Adrenal gland (tissue), 12 donors: ENCODE measurements around the gene HSPA4L. TPM values are rescaled to one million over a fixed set of nuclear protein-coding genes. Genes with fewer than 3 reads are reported as not detected.

Experiments used
- DNase-seq, 7 donors: peaks; one replicate each; pipeline ENCODE4 v3.0.0-alpha.2; 2019 to 2020
- H3K27ac ChIP-seq, 5 donors: fragments of 200-600 bp; sonication (generic) in 4 of 5; 1 replicate in 3 of 5; 2 replicates in 2 of 5; pipeline versions ENCODE4 v1.5.1 to v1.8.0; 2016 to 2020; ENCODE audit warnings: mild to moderate bottlenecking in 1 of 5
- H3K27me3 ChIP-seq: fragments of 200-600 bp; 2 replicates; pipeline ENCODE4 v1.8.0; 2021
- H3K36me3 ChIP-seq, 2 donors: fragments of 200-600 bp; replicated peaks in 1 of 2; 1 replicate in 1 of 2; 2 replicates in 1 of 2; pipeline versions ENCODE4 v1.5.1 to v1.8.0; 2018 to 2022
- H3K4me1 ChIP-seq, 2 donors: fragments of 200-600 bp; replicated peaks in 1 of 2; 1 replicate in 1 of 2; 2 replicates in 1 of 2; pipeline versions ENCODE4 v1.5.1 to v1.8.0; 2018 to 2021
- H3K4me3 ChIP-seq, 4 donors: fragments of 200-600 bp; sonication (generic) in 3 of 4; one replicate each; pipeline ENCODE4 v1.5.1; 2016 to 2018
- H3K9me3 ChIP-seq, 3 donors: fragments of 200-600 bp; sonication (generic) in 1 of 3; replicated peaks in 1 of 3; 1 replicate in 2 of 3; 2 replicates in 1 of 3; pipeline versions ENCODE4 v1.5.1 to v1.8.0; 2016 to 2021
- POLR2A ChIP-seq, 2 donors: fragments of 450-650 bp; IDR thresholded peaks; one replicate each; pipeline ENCODE4 v1.6.1; 2017; ENCODE audit warnings: antibody characterized with exemption in 2 of 2, mild to moderate bottlenecking in 2 of 2, moderate library complexity in 1 of 2
- WGBS, 4 donors: extraction: QIAGEN DNeasy Blood & Tissue Kit in 2 of 4; methylation state at CpG; one replicate each; pipeline versions ENCODE4 v1.1.5 to v1.1.7; 2013 to 2017; 5-methylcytosine and 5-hydroxymethylcytosine counted together
- intact Hi-C, 2 donors: fragments of 100-400 bp; cut with DNase I; formaldehyde crosslinking; loops; one replicate each; pipeline versions ENCODE4 v1.14.1 to v1.15.0; 2022 to 2023
- polyA plus RNA-seq, 3 donors: library from polyadenylated mRNA; stranded (reverse); fragments of 200-250 nt in 2 of 3; fragments of 350-450 nt in 1 of 3; fragmentation: Illumina TruSeq in 1 of 3; extraction: RNeasy Lipid Tissue Mini Kit (QIAGEN cat#74804) in 1 of 3; gene quantifications; one replicate each; pipeline ENCODE4 v1.2.3, GENCODE V29; 2013 to 2014
- total RNA-seq, 9 donors: library from RNA; depleted of rRNA in 4 of 9; stranded (reverse); fragments of >200 nt in 4 of 9; fragments of 120-200 nt in 1 of 9; fragmentation: NEBNext Ultra II Directional in 1 of 9; extraction: Animal tissue kit (Norgen Biotek cat#: 25700) in 1 of 9; gene quantifications; one replicate each; pipeline versions ENCODE4 v1.1.0 to v1.2.4, GENCODE V29; 2013 to 2023
- TF ChIP-seq, protein P1 (sequence below), 6 experiments: fragments of 450-650 bp in 4 of 6; fragments of 200-600 bp in 2 of 6; sonication (generic) in 1 of 6; IDR thresholded peaks; 1 replicate in 5 of 6; 2 replicates in 1 of 6; pipeline versions ENCODE4 v1.5.1 to v1.8.0; 2016 to 2021; ENCODE audit warnings: antibody characterized with exemption in 6 of 6, mild to moderate bottlenecking in 2 of 6, moderate library complexity in 1 of 6
- donor health status: healthy with polysubstance abuse.
- donor health status: Bipolar disorder and iron deficiency.
- donor health status: DM: yes; HTN: yes; CAD: no.
- donor health status: DM: no; HTN: no; CAD: no.
- donor health status: DM: no; HTN: no; CAD: no.
- donor health status: DM: yes; HTN: yes; CAD: no.

HSPA4L gene
- total and polyA plus RNA-seq, 12 donors, result 3.5 to 73.5 (median 22.8) TPM

DNA sequence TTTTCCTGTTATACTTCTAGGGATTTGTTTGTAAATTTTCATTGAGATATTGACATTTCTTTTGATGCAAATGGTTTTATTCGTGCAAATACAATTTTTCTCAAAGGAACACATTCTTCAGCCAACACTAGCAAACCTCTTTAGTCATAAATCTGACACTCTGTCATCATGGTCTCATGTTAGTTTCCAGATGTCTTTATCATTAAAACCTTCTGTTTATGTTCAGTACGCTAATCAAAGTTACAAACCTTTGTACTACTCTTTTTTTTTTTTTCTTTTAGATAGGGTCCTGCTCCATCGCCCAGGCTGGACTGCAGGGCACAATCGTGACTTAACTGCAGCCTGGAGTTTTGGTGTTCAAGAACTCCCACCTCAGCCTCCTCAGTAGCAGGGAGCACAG lies 44.8 kb upstream of the HSPA4L start:
- no peak for DNase-seq
- Histone ChIP-seq H3K27me3 (peaks cover under 1% of the 10 kb centered on the region), H3K36me3 (no peaks in the 10 kb centered on the region), H3K27ac (no peak overlapping the region), H3K4me3 (no peak overlapping the region), H3K9me3 (no peaks in the 10 kb centered on the region), H3K4me1 (no peaks in the 10 kb centered on the region)
- 47 to 56% (median 49%) methylated on average over 4 of the region's 4 CpGs for WGBS, 4 donors
- intact Hi-C loops, result no loop called here
- TF ChIP-seq POLR2A (IDR thresholded peaks at IDR 0.05), result no peak
- TF ChIP-seq, protein P1, sequence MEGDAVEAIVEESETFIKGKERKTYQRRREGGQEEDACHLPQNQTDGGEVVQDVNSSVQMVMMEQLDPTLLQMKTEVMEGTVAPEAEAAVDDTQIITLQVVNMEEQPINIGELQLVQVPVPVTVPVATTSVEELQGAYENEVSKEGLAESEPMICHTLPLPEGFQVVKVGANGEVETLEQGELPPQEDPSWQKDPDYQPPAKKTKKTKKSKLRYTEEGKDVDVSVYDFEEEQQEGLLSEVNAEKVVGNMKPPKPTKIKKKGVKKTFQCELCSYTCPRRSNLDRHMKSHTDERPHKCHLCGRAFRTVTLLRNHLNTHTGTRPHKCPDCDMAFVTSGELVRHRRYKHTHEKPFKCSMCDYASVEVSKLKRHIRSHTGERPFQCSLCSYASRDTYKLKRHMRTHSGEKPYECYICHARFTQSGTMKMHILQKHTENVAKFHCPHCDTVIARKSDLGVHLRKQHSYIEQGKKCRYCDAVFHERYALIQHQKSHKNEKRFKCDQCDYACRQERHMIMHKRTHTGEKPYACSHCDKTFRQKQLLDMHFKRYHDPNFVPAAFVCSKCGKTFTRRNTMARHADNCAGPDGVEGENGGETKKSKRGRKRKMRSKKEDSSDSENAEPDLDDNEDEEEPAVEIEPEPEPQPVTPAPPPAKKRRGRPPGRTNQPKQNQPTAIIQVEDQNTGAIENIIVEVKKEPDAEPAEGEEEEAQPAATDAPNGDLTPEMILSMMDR (IDR thresholded peaks at IDR 0.05), result no peak

DNA sequence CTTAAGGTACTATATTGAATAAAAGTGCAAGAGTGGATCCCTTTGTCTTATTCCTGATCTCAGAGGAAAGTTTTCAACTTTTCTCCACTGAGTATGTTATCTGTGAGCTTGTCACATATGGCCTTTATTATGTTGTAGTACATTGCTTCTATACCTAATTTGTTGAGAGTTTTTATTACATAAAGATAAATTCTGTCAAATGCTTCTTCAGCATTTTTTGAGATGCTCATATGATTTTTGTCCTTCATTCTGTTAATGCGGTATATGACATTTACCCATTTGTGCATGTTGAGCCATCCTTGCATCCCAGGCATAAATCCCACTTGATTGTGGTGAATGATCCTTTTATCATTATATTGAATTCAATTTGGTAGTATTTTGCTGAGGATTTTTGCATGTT lies 40.9 kb upstream of the HSPA4L start:
- no peaks in the 10 kb centered on the region for H3K9me3 ChIP-seq
- H3K27me3 ChIP-seq, result no peaks in the 10 kb centered on the region
- no peaks in the 10 kb centered on the region for H3K36me3 ChIP-seq
- TF ChIP-seq, protein P1 (IDR thresholded peaks at IDR 0.05), result no peak
- TF ChIP-seq POLR2A (IDR thresholded peaks at IDR 0.05), result no peak
- H3K4me1 ChIP-seq, result no peaks in the 10 kb centered on the region
- WGBS, 4 donors, result 91 to 100% (median 97%) methylated on average over 1 of the region's 1 CpG
- H3K27ac ChIP-seq, result no peak overlapping the region
- no peak overlapping the region for H3K4me3 ChIP-seq
- DNase-seq, result no peak
- intact Hi-C loops, result no loop called here

DNA sequence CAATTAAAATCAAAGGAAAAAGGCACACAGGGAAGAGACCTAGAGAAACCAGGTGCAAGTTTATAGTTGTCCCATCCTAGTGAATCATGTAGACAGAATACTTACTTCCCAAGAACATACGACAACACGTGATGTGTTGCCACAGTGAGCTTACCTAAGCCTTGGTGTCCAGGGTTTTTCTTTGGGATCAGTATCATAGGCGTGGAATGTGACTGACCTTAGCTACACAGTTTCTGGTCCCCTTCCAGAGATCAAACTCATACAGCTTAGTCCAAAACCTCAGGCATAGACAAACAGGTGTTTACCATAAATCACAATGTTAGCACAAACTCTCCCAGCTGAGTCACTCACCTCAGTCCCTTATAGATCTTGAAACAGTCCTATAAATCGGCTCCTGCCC lies 34.2 kb upstream of the HSPA4L start:
- H3K27ac ChIP-seq, result no peak overlapping the region
- WGBS, 4 donors, result 77 to 85% (median 82%) methylated on average over 4 of the region's 4 CpGs
- no peak overlapping the region for H3K4me3 ChIP-seq
- no peak for DNase-seq
- intact Hi-C loops, result no loop called here
- TF ChIP-seq POLR2A (IDR thresholded peaks at IDR 0.05), result no peak
- TF ChIP-seq, protein P1 (IDR thresholded peaks at IDR 0.05), result no peak
- peaks cover 0 to 4% (median 0%) of the 10 kb centered on the region in 3 donors for H3K9me3 ChIP-seq
- H3K27me3 ChIP-seq, result no peaks in the 10 kb centered on the region
- H3K36me3 ChIP-seq, result no peaks in the 10 kb centered on the region
- no peaks in the 10 kb centered on the region for H3K4me1 ChIP-seq

DNA sequence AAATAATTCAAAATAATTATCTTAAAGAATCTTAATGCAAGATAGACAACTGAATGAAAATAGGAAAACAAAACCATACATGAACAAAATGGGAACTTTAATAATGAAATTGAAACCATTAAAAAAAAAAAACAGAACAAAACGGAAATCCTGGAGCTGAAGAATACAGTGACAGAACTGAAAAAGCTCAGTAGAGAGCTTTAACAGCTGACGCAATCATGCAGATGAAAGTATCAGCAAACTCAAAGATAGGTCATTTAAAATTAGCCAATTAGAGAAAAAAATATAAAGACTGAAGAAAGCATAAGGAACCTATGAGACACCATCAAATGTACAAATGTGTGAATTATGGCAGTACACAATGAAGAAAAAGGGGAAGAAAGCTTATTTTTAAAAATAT lies 33.2 kb upstream of the HSPA4L start:
- Histone ChIP-seq H3K4me3 (no peak overlapping the region), H3K36me3 (no peaks in the 10 kb centered on the region), H3K27ac (no peak overlapping the region), H3K9me3 (peaks cover 0 to 4% (median 0%) of the 10 kb centered on the region in 3 donors), H3K27me3 (no peaks in the 10 kb centered on the region), H3K4me1 (no peaks in the 10 kb centered on the region)
- intact Hi-C loops, result no loop called here
- TF ChIP-seq, protein P1 (IDR thresholded peaks at IDR 0.05), result no peak
- TF ChIP-seq POLR2A (IDR thresholded peaks at IDR 0.05), result no peak
- DNase-seq, result no peak
- 73 to 83% (median 73%) methylated on average over 2 of the region's 2 CpGs for WGBS, 4 donors
